ENCODE measurements around the gene PCSK7.

The PCSK7 gene

DNA sequence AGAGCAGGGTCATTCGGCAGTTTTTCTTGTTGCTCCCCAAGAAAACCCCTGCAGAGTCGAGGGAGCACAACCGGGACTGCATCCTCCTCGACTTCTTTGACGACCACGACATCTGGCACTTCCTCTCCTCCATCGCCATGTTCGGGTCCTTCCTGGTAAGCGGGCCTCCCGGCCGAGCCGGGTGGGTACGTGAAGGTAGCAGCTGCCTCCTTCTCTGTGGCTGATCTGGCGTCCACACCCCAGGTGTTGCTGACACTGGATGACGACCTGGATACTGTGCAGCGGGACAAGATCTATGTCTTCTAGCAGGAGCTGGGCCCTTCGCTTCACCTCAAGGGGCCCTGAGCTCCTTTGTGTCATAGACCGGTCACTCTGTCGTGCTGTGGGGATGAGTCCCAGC, 36.1 kb downstream of the PCSK7 start:
- Histone ChIP-seq H3K4me1 (no peaks in the 10 kb centered on the region), H3K27ac (no peak overlapping the region), H3K4me3 (ENCODE audit: low read depth, low read length) (no peak overlapping the region), H3K36me3 (ENCODE audit: control insufficient read depth, insufficient read depth, low read length) (no peaks in the 10 kb centered on the region), H3K9ac (no peak overlapping the region), H3K79me2 (no peaks in the 10 kb centered on the region), H3K27me3 (ENCODE audit: control insufficient read depth, insufficient read depth, low read length) (no peaks in the 10 kb centered on the region), H2AFZ (no peak overlapping the region), H3K4me2 (ENCODE audit: low read length) (no peak overlapping the region), H3K9me3 (ENCODE audit: control insufficient read depth, low read length) (no peaks in the 10 kb centered on the region)
- TF ChIP-seq, protein P1, sequence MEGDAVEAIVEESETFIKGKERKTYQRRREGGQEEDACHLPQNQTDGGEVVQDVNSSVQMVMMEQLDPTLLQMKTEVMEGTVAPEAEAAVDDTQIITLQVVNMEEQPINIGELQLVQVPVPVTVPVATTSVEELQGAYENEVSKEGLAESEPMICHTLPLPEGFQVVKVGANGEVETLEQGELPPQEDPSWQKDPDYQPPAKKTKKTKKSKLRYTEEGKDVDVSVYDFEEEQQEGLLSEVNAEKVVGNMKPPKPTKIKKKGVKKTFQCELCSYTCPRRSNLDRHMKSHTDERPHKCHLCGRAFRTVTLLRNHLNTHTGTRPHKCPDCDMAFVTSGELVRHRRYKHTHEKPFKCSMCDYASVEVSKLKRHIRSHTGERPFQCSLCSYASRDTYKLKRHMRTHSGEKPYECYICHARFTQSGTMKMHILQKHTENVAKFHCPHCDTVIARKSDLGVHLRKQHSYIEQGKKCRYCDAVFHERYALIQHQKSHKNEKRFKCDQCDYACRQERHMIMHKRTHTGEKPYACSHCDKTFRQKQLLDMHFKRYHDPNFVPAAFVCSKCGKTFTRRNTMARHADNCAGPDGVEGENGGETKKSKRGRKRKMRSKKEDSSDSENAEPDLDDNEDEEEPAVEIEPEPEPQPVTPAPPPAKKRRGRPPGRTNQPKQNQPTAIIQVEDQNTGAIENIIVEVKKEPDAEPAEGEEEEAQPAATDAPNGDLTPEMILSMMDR (IDR thresholded peaks at IDR 0.05): no peak

DNA sequence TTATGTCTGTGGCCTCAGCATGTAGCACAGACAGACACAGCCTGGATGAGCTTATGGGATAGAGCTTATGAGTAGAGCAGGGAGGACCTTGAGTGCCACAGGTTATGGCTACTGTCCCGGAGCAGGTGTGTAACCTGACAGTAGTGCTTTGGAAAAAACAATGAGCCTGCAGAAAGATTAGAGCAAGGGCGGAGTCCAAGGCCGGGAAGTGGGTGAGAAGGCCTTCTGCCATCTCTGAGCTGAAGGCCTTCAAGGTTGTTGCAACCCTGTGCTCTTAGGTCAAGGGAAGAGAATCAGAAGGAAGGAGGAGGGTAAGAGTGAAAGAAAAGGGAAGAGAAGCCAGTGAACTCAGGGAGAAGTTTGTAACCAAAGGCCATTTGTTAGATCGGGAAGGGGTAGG, 36.6 kb downstream of the PCSK7 start:
- Histone ChIP-seq H3K79me2 (no peaks in the 10 kb centered on the region), H2AFZ (no peak overlapping the region), H3K4me3 (ENCODE audit: low read depth, low read length) (no peak overlapping the region), H3K36me3 (ENCODE audit: control insufficient read depth, insufficient read depth, low read length) (no peaks in the 10 kb centered on the region), H3K27ac (no peak overlapping the region), H3K9me3 (ENCODE audit: control insufficient read depth, low read length) (no peaks in the 10 kb centered on the region), H3K4me2 (ENCODE audit: low read length) (no peak overlapping the region), H3K9ac (no peak overlapping the region), H3K27me3 (ENCODE audit: control insufficient read depth, insufficient read depth, low read length) (no peaks in the 10 kb centered on the region), H3K4me1 (no peaks in the 10 kb centered on the region)
- TF ChIP-seq, protein P1 (IDR thresholded peaks at IDR 0.05): no peak

DNA sequence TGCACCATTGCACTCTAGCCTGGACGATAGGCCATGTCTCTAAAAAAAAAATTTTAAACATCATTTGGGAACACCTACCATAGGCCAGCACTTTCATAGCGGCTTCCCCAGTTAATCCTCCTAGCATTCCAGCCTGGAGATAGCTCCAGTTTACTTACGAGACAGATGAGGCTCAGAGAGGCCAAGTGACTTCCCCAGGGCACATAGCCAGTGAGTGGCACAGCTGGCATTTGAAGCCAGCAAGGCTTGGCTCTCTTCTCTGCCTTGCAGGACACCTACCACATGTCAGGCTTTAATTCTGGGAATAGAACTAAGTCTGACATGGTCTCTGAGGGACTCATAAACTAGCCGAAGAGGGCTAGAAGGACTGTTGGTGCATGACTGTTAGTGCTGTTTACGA, 37.6 kb downstream of the PCSK7 start:
- H3K27me3 ChIP-seq (ENCODE audit: control insufficient read depth, insufficient read depth, low read length): no peaks in the 10 kb centered on the region
- H3K9ac ChIP-seq: no peak overlapping the region
- H3K4me2 ChIP-seq (ENCODE audit: low read length): no peak overlapping the region
- no peaks in the 10 kb centered on the region for H3K36me3 ChIP-seq (ENCODE audit: control insufficient read depth, insufficient read depth, low read length)
- H3K9me3 ChIP-seq (ENCODE audit: control insufficient read depth, low read length): no peaks in the 10 kb centered on the region
- H3K4me1 ChIP-seq: no peaks in the 10 kb centered on the region
- H3K4me3 ChIP-seq (ENCODE audit: low read depth, low read length): no peak overlapping the region
- no peaks in the 10 kb centered on the region for H3K79me2 ChIP-seq
- no peak overlapping the region for H3K27ac ChIP-seq
- no peak overlapping the region for H2AFZ ChIP-seq
- TF ChIP-seq, protein P1 (IDR thresholded peaks at IDR 0.05): no peak

DNA sequence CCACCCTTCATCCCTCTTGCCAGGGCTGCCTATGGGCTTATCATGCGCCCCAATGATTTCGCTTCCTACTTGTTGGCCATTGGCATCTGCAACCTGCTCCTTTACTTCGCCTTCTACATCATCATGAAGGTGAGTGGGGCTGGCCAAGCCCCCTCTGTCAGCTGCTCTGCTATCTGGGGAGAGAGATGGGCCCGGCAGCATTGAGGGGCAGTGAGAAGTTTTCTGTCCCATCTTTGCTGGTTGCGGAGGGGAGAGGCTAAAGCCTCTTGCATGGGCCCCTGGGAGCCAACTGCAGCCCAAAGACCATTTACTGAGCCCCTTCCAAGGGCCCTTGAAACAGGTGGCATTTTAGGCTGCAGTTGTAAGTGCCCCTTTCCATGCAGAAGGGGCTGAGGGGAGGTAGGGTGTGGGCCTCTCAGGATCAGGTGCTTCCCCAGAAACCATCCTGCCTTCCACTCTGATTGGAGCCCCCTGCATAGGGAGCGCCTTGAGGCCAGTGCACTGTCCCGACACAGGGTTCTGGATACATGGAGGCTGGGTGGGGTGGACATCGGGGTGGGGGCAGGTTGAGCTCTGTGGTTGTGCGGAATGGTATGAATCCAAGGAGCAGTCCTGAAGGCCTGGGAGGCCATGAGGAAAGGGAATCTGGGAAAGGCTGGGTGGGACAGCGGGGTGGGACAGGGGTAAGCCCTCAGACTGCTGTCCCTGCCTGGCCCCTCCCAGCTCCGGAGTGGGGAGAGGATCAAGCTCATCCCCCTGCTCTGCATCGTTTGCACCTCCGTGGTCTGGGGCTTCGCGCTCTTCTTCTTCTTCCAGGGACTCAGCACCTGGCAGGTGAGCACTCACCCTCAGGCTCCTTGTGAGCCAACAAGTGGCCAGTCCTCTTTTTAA, 38.5 kb downstream of the PCSK7 start:
- H3K27me3 ChIP-seq (ENCODE audit: control insufficient read depth, insufficient read depth, low read length): no peaks in the 10 kb centered on the region
- no peak overlapping the region for H3K4me3 ChIP-seq (ENCODE audit: low read depth, low read length)
- no peak overlapping the region for H3K4me2 ChIP-seq (ENCODE audit: low read length)
- TF ChIP-seq, protein P1 (IDR thresholded peaks at IDR 0.05): no peak
- H3K36me3 ChIP-seq (ENCODE audit: control insufficient read depth, insufficient read depth, low read length): no peaks in the 10 kb centered on the region
- H3K9me3 ChIP-seq (ENCODE audit: control insufficient read depth, low read length): no peaks in the 10 kb centered on the region
- H3K9ac ChIP-seq: no peak overlapping the region
- H2AFZ ChIP-seq: no peak overlapping the region
- no peak overlapping the region for H3K27ac ChIP-seq
- H3K4me1 ChIP-seq: no peaks in the 10 kb centered on the region
- H3K79me2 ChIP-seq: no peaks in the 10 kb centered on the region

DNA sequence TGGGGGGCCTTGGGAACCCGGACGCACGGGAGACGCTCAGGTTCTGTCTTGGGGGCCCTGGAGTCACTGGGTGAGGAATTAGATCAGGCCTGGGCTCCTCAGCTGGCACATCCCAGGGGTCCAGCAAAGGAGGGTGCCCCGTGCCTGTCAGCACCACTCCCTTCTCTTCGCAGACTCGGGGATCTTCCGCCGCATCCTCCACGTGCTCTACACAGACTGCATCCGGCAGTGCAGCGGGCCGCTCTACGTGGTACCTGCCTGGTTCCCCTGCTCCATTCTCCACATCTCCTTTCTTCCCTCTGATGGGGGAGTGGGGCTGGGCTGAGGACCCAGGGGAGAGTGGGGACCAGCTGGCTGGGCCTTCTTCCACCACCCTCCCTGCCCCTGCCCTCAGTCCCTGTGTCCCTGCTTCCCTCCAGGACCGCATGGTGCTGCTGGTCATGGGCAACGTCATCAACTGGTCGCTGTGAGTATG, 39.4 kb downstream of the PCSK7 start:
- H3K9ac ChIP-seq: no peak overlapping the region
- TF ChIP-seq, protein P1 (IDR thresholded peaks at IDR 0.05): no peak
- no peaks in the 10 kb centered on the region for H3K4me1 ChIP-seq
- H3K27me3 ChIP-seq (ENCODE audit: control insufficient read depth, insufficient read depth, low read length): no peaks in the 10 kb centered on the region
- no peak overlapping the region for H3K27ac ChIP-seq
- H3K9me3 ChIP-seq (ENCODE audit: control insufficient read depth, low read length): no peaks in the 10 kb centered on the region
- no peak overlapping the region for H3K4me2 ChIP-seq (ENCODE audit: low read length)
- no peaks in the 10 kb centered on the region for H3K36me3 ChIP-seq (ENCODE audit: control insufficient read depth, insufficient read depth, low read length)
- H3K4me3 ChIP-seq (ENCODE audit: low read depth, low read length): no peak overlapping the region
- H3K79me2 ChIP-seq: no peaks in the 10 kb centered on the region
- H2AFZ ChIP-seq: no peak overlapping the region

Data from parathyroid adenoma (tissue), 2 donors.